Measurements from ENCODE around the gene OR51M1. TPM values are rescaled to one million over a fixed set of nuclear protein-coding genes. Genes with fewer than 3 reads are reported as not detected.

Gene OR51M1
- polyA plus RNA-seq, 1 of the 3 experiments (the other 2 are of a cell fraction) = not detected

- H4K20me1 ChIP-seq (ENCODE audit: insufficient read depth) = no peaks in the 10 kb centered on the region
- no peak within 1 kb of the TSS for H2AFZ ChIP-seq (ENCODE audit: low read depth)
- no peak within 1 kb of the TSS for H3K9ac ChIP-seq
- CTCF ChIA-PET = no interaction called here
- WGBS (ENCODE audit: low lambda C conversion rate) = 0% methylated on average over 2 of the region's 2 CpGs
- POLR2A ChIA-PET = no interaction called here
- no peak for DNase-seq
- no peaks in the 10 kb centered on the region for H3K27me3 ChIP-seq (ENCODE audit: insufficient read depth)
- no peak within 1 kb of the TSS for H3K4me3 ChIP-seq (ENCODE audit: low read depth in 2 of 2, low read length in 1 of 2)
- no peaks in the 10 kb centered on the region for H3K4me1 ChIP-seq (ENCODE audit: control insufficient read depth in 1 of 2, insufficient read depth in 2 of 2, low read depth in 1 of 2, low read length in 1 of 2)
- H3F3A ChIP-seq (replicated peaks; ENCODE audit: insufficient read depth) = no peaks in the 10 kb centered on the region
- H3K36me3 ChIP-seq (replicated peaks in 1 of 2; ENCODE audit: control insufficient read depth in 1 of 2, insufficient read depth in 2 of 2, low read length in 1 of 2) = no peaks in the 10 kb centered on the region
- no peaks in the 10 kb centered on the region for H3K9me2 ChIP-seq
- H3K79me2 ChIP-seq (ENCODE audit: insufficient read depth) = no peaks in the 10 kb centered on the region
- H3K4me2 ChIP-seq = no peak within 1 kb of the TSS
- H3K9me3 ChIP-seq = no peaks in the 10 kb centered on the region
- no peak within 1 kb of the TSS for H3K27ac ChIP-seq (ENCODE audit: low read depth in 2 of 2, low read length in 1 of 2)
- no peak for TF ChIP-seq GATA2 (CRISPR knock-in tag; IDR thresholded peaks at IDR 0.05)
- TF ChIP-seq TEAD4 (IDR thresholded peaks at IDR 0.05; ENCODE audit: borderline replicate concordance, insufficient read depth) = no peak
- no peak for TF ChIP-seq USF1 (IDR thresholded peaks at IDR 0.05; ENCODE audit: borderline replicate concordance, low read depth)
- TF ChIP-seq, protein P1, sequence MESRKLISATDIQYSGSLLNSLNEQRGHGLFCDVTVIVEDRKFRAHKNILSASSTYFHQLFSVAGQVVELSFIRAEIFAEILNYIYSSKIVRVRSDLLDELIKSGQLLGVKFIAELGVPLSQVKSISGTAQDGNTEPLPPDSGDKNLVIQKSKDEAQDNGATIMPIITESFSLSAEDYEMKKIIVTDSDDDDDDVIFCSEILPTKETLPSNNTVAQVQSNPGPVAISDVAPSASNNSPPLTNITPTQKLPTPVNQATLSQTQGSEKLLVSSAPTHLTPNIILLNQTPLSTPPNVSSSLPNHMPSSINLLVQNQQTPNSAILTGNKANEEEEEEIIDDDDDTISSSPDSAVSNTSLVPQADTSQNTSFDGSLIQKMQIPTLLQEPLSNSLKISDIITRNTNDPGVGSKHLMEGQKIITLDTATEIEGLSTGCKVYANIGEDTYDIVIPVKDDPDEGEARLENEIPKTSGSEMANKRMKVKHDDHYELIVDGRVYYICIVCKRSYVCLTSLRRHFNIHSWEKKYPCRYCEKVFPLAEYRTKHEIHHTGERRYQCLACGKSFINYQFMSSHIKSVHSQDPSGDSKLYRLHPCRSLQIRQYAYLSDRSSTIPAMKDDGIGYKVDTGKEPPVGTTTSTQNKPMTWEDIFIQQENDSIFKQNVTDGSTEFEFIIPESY (IDR thresholded peaks at IDR 0.05; ENCODE audit: borderline replicate concordance, low read depth) = no peak
- no peak for TF ChIP-seq FOXJ3 (CRISPR knock-in tag; IDR thresholded peaks at IDR 0.05)
- TF ChIP-seq, protein P2, sequence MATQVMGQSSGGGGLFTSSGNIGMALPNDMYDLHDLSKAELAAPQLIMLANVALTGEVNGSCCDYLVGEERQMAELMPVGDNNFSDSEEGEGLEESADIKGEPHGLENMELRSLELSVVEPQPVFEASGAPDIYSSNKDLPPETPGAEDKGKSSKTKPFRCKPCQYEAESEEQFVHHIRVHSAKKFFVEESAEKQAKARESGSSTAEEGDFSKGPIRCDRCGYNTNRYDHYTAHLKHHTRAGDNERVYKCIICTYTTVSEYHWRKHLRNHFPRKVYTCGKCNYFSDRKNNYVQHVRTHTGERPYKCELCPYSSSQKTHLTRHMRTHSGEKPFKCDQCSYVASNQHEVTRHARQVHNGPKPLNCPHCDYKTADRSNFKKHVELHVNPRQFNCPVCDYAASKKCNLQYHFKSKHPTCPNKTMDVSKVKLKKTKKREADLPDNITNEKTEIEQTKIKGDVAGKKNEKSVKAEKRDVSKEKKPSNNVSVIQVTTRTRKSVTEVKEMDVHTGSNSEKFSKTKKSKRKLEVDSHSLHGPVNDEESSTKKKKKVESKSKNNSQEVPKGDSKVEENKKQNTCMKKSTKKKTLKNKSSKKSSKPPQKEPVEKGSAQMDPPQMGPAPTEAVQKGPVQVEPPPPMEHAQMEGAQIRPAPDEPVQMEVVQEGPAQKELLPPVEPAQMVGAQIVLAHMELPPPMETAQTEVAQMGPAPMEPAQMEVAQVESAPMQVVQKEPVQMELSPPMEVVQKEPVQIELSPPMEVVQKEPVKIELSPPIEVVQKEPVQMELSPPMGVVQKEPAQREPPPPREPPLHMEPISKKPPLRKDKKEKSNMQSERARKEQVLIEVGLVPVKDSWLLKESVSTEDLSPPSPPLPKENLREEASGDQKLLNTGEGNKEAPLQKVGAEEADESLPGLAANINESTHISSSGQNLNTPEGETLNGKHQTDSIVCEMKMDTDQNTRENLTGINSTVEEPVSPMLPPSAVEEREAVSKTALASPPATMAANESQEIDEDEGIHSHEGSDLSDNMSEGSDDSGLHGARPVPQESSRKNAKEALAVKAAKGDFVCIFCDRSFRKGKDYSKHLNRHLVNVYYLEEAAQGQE (IDR thresholded peaks at IDR 0.05; ENCODE audit: low read depth, low read length) = no peak
- no peak for TF ChIP-seq PBX3 (IDR thresholded peaks at IDR 0.05)
- TF ChIP-seq, protein P3, sequence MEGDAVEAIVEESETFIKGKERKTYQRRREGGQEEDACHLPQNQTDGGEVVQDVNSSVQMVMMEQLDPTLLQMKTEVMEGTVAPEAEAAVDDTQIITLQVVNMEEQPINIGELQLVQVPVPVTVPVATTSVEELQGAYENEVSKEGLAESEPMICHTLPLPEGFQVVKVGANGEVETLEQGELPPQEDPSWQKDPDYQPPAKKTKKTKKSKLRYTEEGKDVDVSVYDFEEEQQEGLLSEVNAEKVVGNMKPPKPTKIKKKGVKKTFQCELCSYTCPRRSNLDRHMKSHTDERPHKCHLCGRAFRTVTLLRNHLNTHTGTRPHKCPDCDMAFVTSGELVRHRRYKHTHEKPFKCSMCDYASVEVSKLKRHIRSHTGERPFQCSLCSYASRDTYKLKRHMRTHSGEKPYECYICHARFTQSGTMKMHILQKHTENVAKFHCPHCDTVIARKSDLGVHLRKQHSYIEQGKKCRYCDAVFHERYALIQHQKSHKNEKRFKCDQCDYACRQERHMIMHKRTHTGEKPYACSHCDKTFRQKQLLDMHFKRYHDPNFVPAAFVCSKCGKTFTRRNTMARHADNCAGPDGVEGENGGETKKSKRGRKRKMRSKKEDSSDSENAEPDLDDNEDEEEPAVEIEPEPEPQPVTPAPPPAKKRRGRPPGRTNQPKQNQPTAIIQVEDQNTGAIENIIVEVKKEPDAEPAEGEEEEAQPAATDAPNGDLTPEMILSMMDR (IDR thresholded peaks at IDR 0.05) = no peak
Observed at GRCh38 chr11:5441414-5441813, 57.8 kb downstream of the OR51M1 start, which contains the start of gene OR51I1. OR51I1 (minus strand) TSS chr11:5441514; CDS start chr11:5441514, 0 bp downstream.

Small RNA genes lying within 50 kb of the gene (small RNA-seq; reads per million reads assigned to genes)
- gene AC104389.3 = 0 reads per million in 7 experiments

Other genes with a start within 250 kb of the OR51M1 start
- not detected in 2 replicates for gene OR52A5, start 245.5 kb upstream of the OR51M1 start, polyA plus RNA-seq (2012; rRNA removed)
- not detected in 2 replicates for gene OR52A1, start 229.1 kb upstream of the OR51M1 start, polyA plus RNA-seq (2012; rRNA removed)
- not detected in 2 replicates for gene OR51V1, start 183.1 kb upstream of the OR51M1 start, polyA plus RNA-seq (2012; rRNA removed)
- not detected in 2 replicates for gene HBB, start 156.7 kb upstream of the OR51M1 start, polyA plus RNA-seq (2012; rRNA removed)
- gene HBD, start 149.3 kb upstream of the OR51M1 start, polyA plus RNA-seq (2012; rRNA removed) = not detected in 2 replicates
- gene HBG1, start 134.0 kb upstream of the OR51M1 start, polyA plus RNA-seq (2012; rRNA removed) = not detected in 2 replicates
- gene HBG2, start 129.0 kb upstream of the OR51M1 start, polyA plus RNA-seq (2012; rRNA removed) = 0.33 TPM in 1 of 2 replicates, not detected in the other
- gene HBE1, start 113.9 kb upstream of the OR51M1 start, polyA plus RNA-seq (2012; rRNA removed) = 2.4 TPM in 2 replicates
- 0.07 and 0.29 TPM in 2 replicates for gene OR51B4, start 81.9 kb upstream of the OR51M1 start, polyA plus RNA-seq (2012; rRNA removed)
- not detected in 2 replicates for gene OR51B2, start 59.5 kb upstream of the OR51M1 start, polyA plus RNA-seq (2012; rRNA removed)
- 0.15 and 0.29 TPM in 2 replicates for gene OR51B5, start 40.3 kb upstream of the OR51M1 start, polyA plus RNA-seq (2012; rRNA removed)
- not detected in 2 replicates for gene OR51B6, start 32.3 kb upstream of the OR51M1 start, polyA plus RNA-seq (2012; rRNA removed)
- not detected in 2 replicates for gene OR51Q1, start 38.3 kb downstream of the OR51M1 start, polyA plus RNA-seq (2012; rRNA removed)
- gene OR51I1, start 57.7 kb downstream of the OR51M1 start, polyA plus RNA-seq (2012; rRNA removed) = 0.08 TPM in 1 of 2 replicates, not detected in the other
- gene OR51I2, start 65.5 kb downstream of the OR51M1 start, polyA plus RNA-seq (2012; rRNA removed) = not detected in 2 replicates
- gene OR52D1, start 104.9 kb downstream of the OR51M1 start, polyA plus RNA-seq (2012; rRNA removed) = not detected in 2 replicates
- gene UBQLN3, start 126.1 kb downstream of the OR51M1 start, polyA plus RNA-seq (2012; rRNA removed) = not detected in 2 replicates
- gene UBQLNL, start 132.9 kb downstream of the OR51M1 start, polyA plus RNA-seq (2012; rRNA removed) = 0.03 and 0.10 TPM in 2 replicates
- not detected in 2 replicates for gene OR52H1, start 164.7 kb downstream of the OR51M1 start, polyA plus RNA-seq (2012; rRNA removed)
- not detected in 2 replicates for gene OR52B6, start 197.1 kb downstream of the OR51M1 start, polyA plus RNA-seq (2012; rRNA removed)
- 0.46 and 0.94 TPM in 2 replicates for gene TRIM6, start 212.8 kb downstream of the OR51M1 start, polyA plus RNA-seq (2012; rRNA removed)
- 3.2 and 4.6 TPM in 2 replicates for gene TRIM34, start 241.2 kb downstream of the OR51M1 start, polyA plus RNA-seq (2012; rRNA removed)

All from SK-N-SH (cell line).